GM12874 (cell line): ENCODE data around the gene YJU2.

Experiments used
- CTCF ChIP-seq: IDR thresholded peaks from 2 replicates; pipeline ENCODE4 v1.5.1; 2011; ENCODE audit warnings: low read depth, mild to moderate bottlenecking, control low read depth, low read length, moderate library complexity; ENCODE audit not compliant: insufficient read depth

YJU2 gene

GRCh38 chr19:4232614-4233281 is 14.1 kb upstream of the YJU2 start:
- no peak for TF ChIP-seq CTCF

GRCh38 chr19:4233282-4233853 is 13.5 kb upstream of the YJU2 start:
- peak; percentile 95 for TF ChIP-seq CTCF

GRCh38 chr19:4234142-4234861 is 12.6 kb upstream of the YJU2 start:
- no peak for TF ChIP-seq CTCF

- no peak for TF ChIP-seq CTCF
These were observed 12.0 kb upstream of the YJU2 start for GRCh38 chr19:4234862-4235201.

GRCh38 chr19:4238831-4239230 is 8.0 kb upstream of the YJU2 start:
- no peak for TF ChIP-seq CTCF

- TF ChIP-seq CTCF: no peak
These were observed 5.0 kb upstream of the YJU2 start for GRCh38 chr19:4241824-4242430.

GRCh38 chr19:4256563-4256962 is 9.7 kb downstream of the YJU2 start:
- TF ChIP-seq CTCF: peak; percentile 31; the same call in 1 of the 2 replicates
